GM12801 (cell line): ENCODE data around the gene AOAH.

Experiments
- CTCF ChIP-seq: IDR thresholded peaks from one replicate; pipeline ENCODE4 v1.5.1; 2011; ENCODE audit warnings: control low read depth; ENCODE audit not compliant: insufficient read length; ENCODE audit errors: extremely low read depth

AOAH gene

DNA sequence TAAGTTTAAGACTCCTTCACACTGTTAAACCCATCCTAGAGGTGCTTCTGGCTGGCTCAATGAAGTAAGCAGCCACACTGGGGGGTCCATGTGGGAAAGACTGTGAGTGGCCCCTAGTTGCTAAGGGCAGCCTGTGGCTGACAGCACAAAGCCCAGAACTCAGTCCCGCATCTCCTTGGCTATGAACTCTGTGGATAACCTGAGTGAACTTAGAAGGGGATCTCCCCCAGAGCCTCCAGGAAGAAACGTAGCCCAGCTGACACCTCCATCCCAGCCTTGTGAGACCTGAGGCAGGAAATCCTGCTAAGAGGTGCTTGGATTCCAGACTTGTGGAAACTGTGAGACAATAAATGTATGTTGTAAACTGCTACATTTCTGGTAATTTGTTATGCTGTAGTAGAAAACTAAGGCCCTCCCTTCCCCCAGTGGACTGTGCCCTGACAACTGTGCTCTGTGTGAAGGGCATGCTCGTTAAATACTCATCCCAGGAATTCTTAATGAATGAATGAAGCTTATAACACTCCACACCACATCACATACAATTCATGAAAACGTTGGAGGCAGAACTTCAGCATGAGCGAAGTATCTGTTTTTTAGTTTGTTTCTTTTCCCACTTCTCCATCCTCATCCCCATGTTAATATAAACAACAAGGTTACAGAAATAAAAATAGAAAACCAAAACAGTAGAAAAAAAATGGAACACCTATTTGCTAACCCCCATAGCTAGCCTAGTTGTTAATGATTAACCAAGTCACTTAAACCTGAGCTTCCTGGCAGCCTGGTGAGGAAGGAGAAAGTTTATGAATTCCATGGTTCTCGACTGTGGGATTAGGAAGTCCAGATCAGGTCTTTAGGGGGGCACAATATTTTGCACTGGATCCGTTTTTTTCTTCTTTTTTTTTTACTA is 36.8 kb upstream of the AOAH start:
- no peak for TF ChIP-seq CTCF

DNA sequence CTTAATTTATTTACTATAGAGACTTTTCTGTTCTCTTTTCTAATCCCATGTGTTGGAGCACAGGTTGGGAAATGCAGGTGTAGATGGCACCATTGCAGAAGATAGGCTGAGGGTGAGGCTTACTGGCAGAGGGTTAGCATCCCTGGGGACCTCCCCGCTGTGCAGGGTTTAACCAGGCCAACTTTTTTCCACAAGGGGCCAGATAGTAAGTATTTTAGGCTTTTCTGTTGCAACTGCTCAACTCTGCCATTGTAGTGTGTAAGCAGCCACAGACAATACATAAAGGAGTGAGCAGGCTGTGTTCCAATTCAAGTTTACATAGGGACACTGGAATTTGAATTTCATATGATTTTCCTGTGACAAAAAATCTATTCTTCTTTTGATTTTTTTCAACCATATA is 34.6 kb upstream of the AOAH start:
- TF ChIP-seq CTCF = no peak

DNA sequence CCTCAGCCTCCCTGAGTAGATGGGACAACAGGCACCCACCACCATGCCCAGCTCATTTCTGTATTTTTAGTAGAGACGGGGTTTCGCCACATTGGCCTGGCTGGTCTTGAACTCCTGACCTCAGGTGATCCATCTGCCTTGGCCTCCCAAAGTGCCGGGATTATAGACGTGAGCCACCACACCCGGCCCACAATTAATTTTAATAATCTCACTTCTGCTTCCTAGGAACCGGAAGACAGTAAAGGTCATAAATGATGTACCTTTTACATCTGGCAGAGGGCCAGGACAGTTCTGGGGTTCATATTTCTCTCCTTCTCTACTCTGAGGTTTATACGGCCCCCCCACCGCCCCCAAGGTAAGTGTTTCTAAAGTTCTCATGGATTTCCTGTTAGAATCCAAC is 31.2 kb upstream of the AOAH start:
- no peak for TF ChIP-seq CTCF

- no peak for TF ChIP-seq CTCF
Observed at GRCh38 chr7:36752026-36752711, 27.9 kb upstream of the AOAH start.

DNA sequence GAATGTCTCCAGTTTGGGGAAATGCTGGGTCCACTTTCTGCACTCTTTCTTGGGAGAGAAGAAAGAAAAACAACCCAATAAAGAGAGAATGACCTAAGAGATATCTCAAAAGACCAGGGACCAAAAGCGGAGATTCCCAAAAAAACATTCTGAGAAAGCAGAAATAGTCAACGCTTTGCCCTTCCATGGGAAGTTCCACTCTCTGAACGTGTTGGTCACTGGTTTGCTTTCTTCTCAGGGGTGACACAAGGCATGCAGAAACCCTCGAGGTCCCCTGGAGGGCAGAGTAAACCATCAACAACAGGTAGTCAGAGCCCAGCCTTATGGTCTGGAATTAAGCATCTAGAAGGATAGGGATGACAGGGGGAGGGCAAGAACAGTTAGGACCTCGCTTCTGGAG is 26.2 kb upstream of the AOAH start:
- TF ChIP-seq CTCF = no peak

DNA sequence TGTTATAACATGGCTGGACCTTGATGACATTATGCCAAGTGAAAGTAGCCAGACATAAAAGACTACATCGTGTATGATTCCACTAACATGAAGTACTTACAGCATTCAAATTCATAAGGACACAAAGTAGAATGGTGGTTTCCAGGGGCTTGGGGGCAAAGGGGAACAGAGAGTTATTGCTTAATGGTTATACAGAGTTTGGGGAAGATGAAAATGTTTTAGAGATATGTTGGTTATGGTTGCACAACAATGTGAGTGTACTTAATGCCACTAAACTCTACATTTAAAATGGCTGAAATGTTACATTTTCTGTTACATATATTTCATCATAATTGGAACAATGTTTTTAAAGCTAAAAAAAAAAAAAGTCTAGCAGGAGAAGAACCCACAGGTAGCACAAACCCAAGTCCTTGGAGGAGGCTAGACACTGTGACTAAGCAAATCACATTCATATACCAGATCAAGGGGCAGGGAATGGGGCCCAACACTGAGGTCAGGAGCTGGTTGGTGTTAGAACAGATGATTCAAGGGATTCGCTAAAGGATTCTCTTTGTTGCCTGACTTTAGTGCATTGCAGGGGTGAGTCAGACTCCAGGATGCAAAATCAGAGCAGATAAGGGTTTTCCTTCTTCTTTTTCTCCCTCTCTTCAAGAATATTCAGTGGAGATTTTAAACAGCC is 25.1 kb upstream of the AOAH start:
- no peak for TF ChIP-seq CTCF

GRCh38 chr7:36748017-36748487 is 23.8 kb upstream of the AOAH start:
- no peak for TF ChIP-seq CTCF
